GM12878 (cell line): ENCODE measurements around the gene TOM1L2. TPM values are rescaled to one million over a fixed set of nuclear protein-coding genes. Genes with fewer than 3 reads are reported as not detected.

Experiments
- ATAC-seq: fragments of 200-7000 bp; cut with Tn5 transposase; 3 replicates; pipeline ENCODE4 v1.9.1; 2020; ENCODE audit warnings: mild to moderate bottlenecking, moderate library complexity
- BruUV-seq: library from RNA; stranded (reverse); fragments of 400-500 nt; replicated peaks from 2 replicates; lab custom pipeline; 2021; lab: Mats Ljungman, UMichigan
- CTCF ChIA-PET: fragments of 300-600 bp; sonication (Branson Sonifier 250); formaldehyde crosslinking; extraction: SDS; loops from one replicate; lab custom pipeline; 2021; ENCODE audit warnings: inconsistent platforms; lab: Yijun Ruan, JAX
- POLR2A ChIA-PET: fragments of 350-600 bp; formaldehyde crosslinking; extraction: SDS; loops from one replicate; lab custom pipeline; 2021; ENCODE audit warnings: inconsistent platforms; lab: Charles Lee
- RAD21 ChIA-PET: fragments of 300-600 bp; sonication (Branson Sonifier 250); formaldehyde crosslinking; loops from one replicate; lab custom pipeline; 2023; ENCODE audit warnings: antibody characterized with exemption; ENCODE audit not compliant: unreplicated experiment; lab: Charles Lee
- SMC1A ChIA-PET: fragments of 300-600 bp; sonication (Branson Sonifier 250); formaldehyde crosslinking; loops from one replicate; lab custom pipeline; 2023; ENCODE audit not compliant: unreplicated experiment, uncharacterized antibody; lab: Charles Lee
- DNase-seq: peaks from one replicate; pipeline ENCODE4 v3.0.0-alpha.2; 2011; ENCODE audit warnings: low read depth, low spot score
- FAIRE-seq: peaks from 3 replicates; lab custom pipeline; 2011; peaks lifted over from hg19 to GRCh38; lab: Jason Lieb, UNC
- H2AFZ ChIP-seq: 2 replicates; pipeline ENCODE4 v1.6.0; 2011; ENCODE audit warnings: low read depth, low read length, control low read depth; ENCODE audit not compliant: control insufficient read depth
- H3K27ac ChIP-seq: 2 replicates; pipeline ENCODE4 v1.5.1; 2011; ENCODE audit warnings: control low read depth; ENCODE audit not compliant: control insufficient read depth, insufficient read depth
- H3K27me3 ChIP-seq, 2 experiments: replicated peaks in 1 of 2; 2 replicates each; pipeline versions ENCODE4 v1.6.0 to v1.6.1; 2011; ENCODE audit warnings: low read length in 1 of 2; ENCODE audit not compliant: control insufficient read depth in 2 of 2, insufficient read depth in 2 of 2
- H3K36me3 ChIP-seq, 2 experiments: 2 replicates each; pipeline ENCODE4 v1.5.1; 2011; ENCODE audit warnings: low read length in 1 of 2; ENCODE audit not compliant: control insufficient read depth in 2 of 2, insufficient read depth in 2 of 2
- H3K4me1 ChIP-seq: 2 replicates; pipeline ENCODE4 v1.6.1; 2011; ENCODE audit warnings: mild to moderate bottlenecking, low read length, moderate library complexity, mixed read lengths; ENCODE audit not compliant: control insufficient read depth, insufficient read depth
- H3K4me2 ChIP-seq: 2 replicates; pipeline ENCODE4 v1.6.0; 2011; ENCODE audit warnings: control low read depth; ENCODE audit not compliant: control insufficient read depth, insufficient read depth
- H3K4me3 ChIP-seq: fragments of 200-600 bp; sonication (generic); 2 replicates; pipeline ENCODE4 v1.5.1; 2016
- H3K79me2 ChIP-seq: 2 replicates; pipeline ENCODE4 v1.6.0; 2011; ENCODE audit warnings: low read length; ENCODE audit not compliant: control insufficient read depth, insufficient read depth
- H3K9ac ChIP-seq: 2 replicates; pipeline ENCODE4 v1.8.0; 2011; ENCODE audit warnings: low read length, control low read depth, mixed read lengths; ENCODE audit not compliant: control insufficient read depth, insufficient read depth
- H3K9me3 ChIP-seq: replicated peaks from 3 replicates; pipeline ENCODE4 v1.5.1; 2011; ENCODE audit warnings: mild to moderate bottlenecking, low read length; ENCODE audit not compliant: control insufficient read depth, insufficient read depth
- H4K20me1 ChIP-seq: 2 replicates; pipeline ENCODE4 v1.6.0; 2011; ENCODE audit not compliant: control insufficient read depth, insufficient read depth
- CHD1 ChIP-seq: IDR thresholded peaks from 2 replicates; pipeline ENCODE4 v1.6.1; 2012; ENCODE audit warnings: low read depth, low read length, improper control_type of control experiment
- CHD4 ChIP-seq: fragments of 200-600 bp; sonication (generic); IDR thresholded peaks from 2 replicates; pipeline ENCODE4 v1.6.1; 2016; ENCODE audit warnings: mild to moderate bottlenecking
- JUNB ChIP-seq: IDR thresholded peaks from 2 replicates; pipeline ENCODE4 v1.6.1; 2016; ENCODE audit warnings: antibody characterized with exemption, mild to moderate bottlenecking
- KLF5 ChIP-seq: fragments of 450-650 bp; IDR thresholded peaks from 2 replicates; pipeline ENCODE4 v1.6.1; 2014; ENCODE audit warnings: mild to moderate bottlenecking; ENCODE audit not compliant: partially characterized antibody
- NFXL1 ChIP-seq: fragments of 450-650 bp; IDR thresholded peaks from 2 replicates; pipeline ENCODE4 v1.6.1; 2017; ENCODE audit warnings: antibody characterized with exemption, mild to moderate bottlenecking, borderline replicate concordance
- NFYA ChIP-seq: IDR thresholded peaks from 2 replicates; pipeline ENCODE4 v1.6.1; 2011; ENCODE audit warnings: low read depth, mild to moderate bottlenecking, low read length, improper control_type of control experiment, borderline replicate concordance
- NR2F1 ChIP-seq: fragments of 450-650 bp; conservative IDR thresholded peaks from 2 replicates; pipeline ENCODE4 v1.6.1; 2017; ENCODE audit warnings: mild to moderate bottlenecking
- RFX5 ChIP-seq: IDR thresholded peaks from 2 replicates; pipeline ENCODE4 v1.6.1; 2011; ENCODE audit warnings: low read depth, low read length, improper control_type of control experiment
- SMAD1 ChIP-seq: fragments of 450-650 bp; IDR thresholded peaks from 2 replicates; pipeline ENCODE4 v1.6.1; 2018; ENCODE audit warnings: mild to moderate bottlenecking, low read depth; ENCODE audit not compliant: partially characterized antibody
- SMAD5 ChIP-seq: IDR thresholded peaks from 2 replicates; pipeline ENCODE4 v1.6.1; 2016; ENCODE audit warnings: antibody characterized with exemption, low read depth
- ZNF274 ChIP-seq: IDR thresholded peaks from one replicate; pipeline ENCODE4 v1.8.0; 2011; ENCODE audit not compliant: insufficient read length, insufficient read depth
- WGBS: methylation state at CpG from one replicate; pipeline ENCODE4 v1.1.6; 2016; ENCODE audit warnings: low lambda C conversion rate; ENCODE audit not compliant: insufficient replicate concordance, insufficient coverage; ENCODE audit errors: missing lambda C conversion rate; 5-methylcytosine and 5-hydroxymethylcytosine counted together
- in situ Hi-C: fragments of 300-500 bp; cut with MboI; formaldehyde crosslinking; loops from 9 replicates; pipeline ENCODE4 v1.14.3; 2018; ENCODE audit warnings: mixed read lengths
- intact Hi-C: fragments of 100-400 bp; cut with micrococcal nuclease; formaldehyde crosslinking; loops from one replicate; pipeline ENCODE4 v1.14.2; 2022; ENCODE audit not compliant: unreplicated experiment
- polyA plus RNA-seq, 11 experiments: library from polyadenylated mRNA; depleted of rRNA in 4 of 11; unstranded in 6 of 11; stranded (reverse) in 5 of 11; fragments of >200 nt; fragmentation: Nextera tagmentation in 4 of 11; fragmentation: Illumina TruSeq in 1 of 11; extraction: Ambion mirVana in 4 of 11; extraction: Trizol in 1 of 11; gene quantifications; 1 replicate in 1 of 11; 2 replicates in 10 of 11; pipeline versions ENCODE4 v1.2.1 to v1.2.3, GENCODE V29; 2011 to 2016; ENCODE audit warnings: inconsistent platforms in 2 of 11, missing spikeins in 2 of 11, low read depth in 1 of 11
- total RNA-seq, 4 experiments: library from RNA; depleted of rRNA in 3 of 4; stranded (reverse); fragments of >200 nt in 3 of 4; fragmentation: Illumina TruSeq in 1 of 4; extraction: Trizol in 1 of 4; gene quantifications; 2 replicates each; pipeline versions ENCODE4 v1.2.1 to v1.2.3, GENCODE V29; 2013 to 2021
- TF ChIP-seq, protein P1 (sequence below): fragments of 450-650 bp; IDR thresholded peaks from 2 replicates; pipeline ENCODE4 v1.6.1; 2016; ENCODE audit warnings: mild to moderate bottlenecking, moderate library complexity, borderline replicate concordance
- TF ChIP-seq, protein P2 (sequence below): fragments of 450-650 bp; IDR thresholded peaks from 2 replicates; pipeline ENCODE4 v1.6.1; 2017; ENCODE audit warnings: mild to moderate bottlenecking
- TF ChIP-seq, protein P3 (sequence below): fragments of 450-650 bp; IDR thresholded peaks from 2 replicates; pipeline ENCODE4 v1.6.1; 2016; ENCODE audit warnings: mild to moderate bottlenecking
- TF ChIP-seq, protein P4 (sequence below): IDR thresholded peaks from 2 replicates; pipeline ENCODE4 v1.6.1; 2012; ENCODE audit warnings: low read length, inconsistent platforms

The TOM1L2 gene
- total and polyA plus RNA-seq, 10 of the 15 experiments (the other 5 are each of a cell fraction or from before 2014, with no cell fraction given) = 0.19 to 19.2 (median 8.1) TPM

DNA sequence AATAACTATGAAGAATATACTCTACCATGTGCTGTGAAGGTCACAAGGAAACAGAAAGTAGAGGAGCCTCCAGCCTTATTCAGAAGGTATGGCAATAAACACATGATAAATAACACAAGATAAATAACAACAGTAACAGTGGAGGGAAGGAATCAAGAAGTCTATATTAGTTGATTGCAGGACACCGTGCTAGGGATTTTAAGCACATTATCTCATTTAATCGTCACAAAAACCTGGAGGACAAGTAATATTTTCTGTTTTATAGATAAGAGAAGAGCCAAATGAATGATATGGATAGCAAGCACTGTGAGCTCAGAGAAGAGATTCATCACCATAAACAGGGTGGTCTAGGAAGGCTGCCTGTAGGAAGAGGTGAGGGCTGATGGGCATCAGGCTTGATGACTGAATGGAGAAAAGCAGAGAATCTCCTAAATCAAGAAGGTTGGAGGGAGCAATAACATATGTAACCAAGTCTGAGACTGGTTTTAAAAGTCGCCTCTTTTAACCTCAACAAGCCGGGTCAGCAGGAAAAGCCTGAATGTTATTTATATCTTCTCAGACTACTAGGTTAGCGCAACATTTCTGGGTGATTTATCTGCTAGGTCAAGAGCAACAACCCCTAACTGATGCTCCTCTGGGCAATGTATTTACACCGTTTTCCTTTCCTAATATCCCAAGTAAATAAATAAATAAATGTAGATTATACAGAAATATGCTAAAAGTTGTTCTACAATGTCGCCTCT, 8.3 kb downstream of the TOM1L2 start (continued):
- no peak for TF ChIP-seq NFXL1
- no peak for TF ChIP-seq SMAD1
- TF ChIP-seq, protein P1, sequence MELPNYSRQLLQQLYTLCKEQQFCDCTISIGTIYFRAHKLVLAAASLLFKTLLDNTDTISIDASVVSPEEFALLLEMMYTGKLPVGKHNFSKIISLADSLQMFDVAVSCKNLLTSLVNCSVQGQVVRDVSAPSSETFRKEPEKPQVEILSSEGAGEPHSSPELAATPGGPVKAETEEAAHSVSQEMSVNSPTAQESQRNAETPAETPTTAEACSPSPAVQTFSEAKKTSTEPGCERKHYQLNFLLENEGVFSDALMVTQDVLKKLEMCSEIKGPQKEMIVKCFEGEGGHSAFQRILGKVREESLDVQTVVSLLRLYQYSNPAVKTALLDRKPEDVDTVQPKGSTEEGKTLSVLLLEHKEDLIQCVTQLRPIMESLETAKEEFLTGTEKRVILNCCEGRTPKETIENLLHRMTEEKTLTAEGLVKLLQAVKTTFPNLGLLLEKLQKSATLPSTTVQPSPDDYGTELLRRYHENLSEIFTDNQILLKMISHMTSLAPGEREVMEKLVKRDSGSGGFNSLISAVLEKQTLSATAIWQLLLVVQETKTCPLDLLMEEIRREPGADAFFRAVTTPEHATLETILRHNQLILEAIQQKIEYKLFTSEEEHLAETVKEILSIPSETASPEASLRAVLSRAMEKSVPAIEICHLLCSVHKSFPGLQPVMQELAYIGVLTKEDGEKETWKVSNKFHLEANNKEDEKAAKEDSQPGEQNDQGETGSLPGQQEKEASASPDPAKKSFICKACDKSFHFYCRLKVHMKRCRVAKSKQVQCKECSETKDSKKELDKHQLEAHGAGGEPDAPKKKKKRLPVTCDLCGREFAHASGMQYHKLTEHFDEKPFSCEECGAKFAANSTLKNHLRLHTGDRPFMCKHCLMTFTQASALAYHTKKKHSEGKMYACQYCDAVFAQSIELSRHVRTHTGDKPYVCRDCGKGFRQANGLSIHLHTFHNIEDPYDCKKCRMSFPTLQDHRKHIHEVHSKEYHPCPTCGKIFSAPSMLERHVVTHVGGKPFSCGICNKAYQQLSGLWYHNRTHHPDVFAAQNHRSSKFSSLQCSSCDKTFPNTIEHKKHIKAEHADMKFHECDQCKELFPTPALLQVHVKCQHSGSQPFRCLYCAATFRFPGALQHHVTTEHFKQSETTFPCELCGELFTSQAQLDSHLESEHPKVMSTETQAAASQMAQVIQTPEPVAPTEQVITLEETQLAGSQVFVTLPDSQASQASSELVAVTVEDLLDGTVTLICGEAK = no peak
- no peak for TF ChIP-seq CHD4
- TF ChIP-seq RFX5 = no peak

DNA sequence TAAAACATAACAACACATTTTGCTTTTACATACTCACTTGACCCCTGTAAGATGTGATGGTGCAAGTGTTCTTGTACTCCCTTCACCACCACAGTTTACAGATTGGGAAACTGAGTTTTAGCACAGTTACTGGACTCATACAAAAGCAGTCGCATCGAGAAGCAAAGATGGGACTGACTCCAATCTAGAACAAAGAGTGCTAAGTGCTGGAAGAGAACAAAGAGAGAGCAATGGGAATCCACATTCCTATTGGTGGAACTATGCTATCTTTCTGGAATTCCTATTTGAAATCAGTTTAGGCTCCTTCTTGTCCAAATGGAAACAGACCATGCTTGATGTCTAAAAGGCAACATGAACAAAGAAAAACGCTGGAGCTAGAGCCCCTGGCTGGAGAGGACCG, 9.1 kb downstream of the TOM1L2 start:
- ChIA-PET CTCF (no interaction called here), SMC1A (no interaction called here), POLR2A (no interaction called here), RAD21 (interaction anchor here (1.2 kb wide), 1 partner anchor 9 kb away, joined by 5 read pairs; the partner anchor contains the start of genes DRC3 and TOM1L2)
- intact Hi-C loops (no loop called here), in situ Hi-C loops (no loop called here)
- Histone ChIP-seq H3K4me3 (no peak overlapping the region), H3K4me2 (no peak overlapping the region), H4K20me1 (no peaks in the 10 kb centered on the region), H3K27ac (no peak overlapping the region), H3K79me2 (no peaks in the 10 kb centered on the region; the same call in 1 of the 2 replicates), H3K9ac (no peak overlapping the region), H2AFZ (no peak overlapping the region), H3K4me1 (peaks cover 24% of the 10 kb centered on the region), H3K27me3 (no peaks in the 10 kb centered on the region), H3K36me3 (no peaks in the 10 kb centered on the region), H3K9me3 (no peaks in the 10 kb centered on the region)
- no peak for ATAC-seq
- no peak for DNase-seq
- 87% methylated on average over 4 of the region's 4 CpGs for WGBS
- no TSS peak for BruUV-seq
- FAIRE-seq = no peak
- no peak for TF ChIP-seq NR2F1
- TF ChIP-seq JUNB = no peak
- TF ChIP-seq CHD1 = no peak
- TF ChIP-seq, protein P2, sequence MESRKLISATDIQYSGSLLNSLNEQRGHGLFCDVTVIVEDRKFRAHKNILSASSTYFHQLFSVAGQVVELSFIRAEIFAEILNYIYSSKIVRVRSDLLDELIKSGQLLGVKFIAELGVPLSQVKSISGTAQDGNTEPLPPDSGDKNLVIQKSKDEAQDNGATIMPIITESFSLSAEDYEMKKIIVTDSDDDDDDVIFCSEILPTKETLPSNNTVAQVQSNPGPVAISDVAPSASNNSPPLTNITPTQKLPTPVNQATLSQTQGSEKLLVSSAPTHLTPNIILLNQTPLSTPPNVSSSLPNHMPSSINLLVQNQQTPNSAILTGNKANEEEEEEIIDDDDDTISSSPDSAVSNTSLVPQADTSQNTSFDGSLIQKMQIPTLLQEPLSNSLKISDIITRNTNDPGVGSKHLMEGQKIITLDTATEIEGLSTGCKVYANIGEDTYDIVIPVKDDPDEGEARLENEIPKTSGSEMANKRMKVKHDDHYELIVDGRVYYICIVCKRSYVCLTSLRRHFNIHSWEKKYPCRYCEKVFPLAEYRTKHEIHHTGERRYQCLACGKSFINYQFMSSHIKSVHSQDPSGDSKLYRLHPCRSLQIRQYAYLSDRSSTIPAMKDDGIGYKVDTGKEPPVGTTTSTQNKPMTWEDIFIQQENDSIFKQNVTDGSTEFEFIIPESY = no peak
- no peak for TF ChIP-seq NFYA
- no peak for TF ChIP-seq KLF5
- TF ChIP-seq, protein P3, sequence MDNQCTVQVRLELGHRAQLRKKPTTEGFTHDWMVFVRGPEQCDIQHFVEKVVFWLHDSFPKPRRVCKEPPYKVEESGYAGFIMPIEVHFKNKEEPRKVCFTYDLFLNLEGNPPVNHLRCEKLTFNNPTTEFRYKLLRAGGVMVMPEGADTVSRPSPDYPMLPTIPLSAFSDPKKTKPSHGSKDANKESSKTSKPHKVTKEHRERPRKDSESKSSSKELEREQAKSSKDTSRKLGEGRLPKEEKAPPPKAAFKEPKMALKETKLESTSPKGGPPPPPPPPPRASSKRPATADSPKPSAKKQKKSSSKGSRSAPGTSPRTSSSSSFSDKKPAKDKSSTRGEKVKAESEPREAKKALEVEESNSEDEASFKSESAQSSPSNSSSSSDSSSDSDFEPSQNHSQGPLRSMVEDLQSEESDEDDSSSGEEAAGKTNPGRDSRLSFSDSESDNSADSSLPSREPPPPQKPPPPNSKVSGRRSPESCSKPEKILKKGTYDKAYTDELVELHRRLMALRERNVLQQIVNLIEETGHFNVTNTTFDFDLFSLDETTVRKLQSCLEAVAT = no peak
- TF ChIP-seq, protein P4, sequence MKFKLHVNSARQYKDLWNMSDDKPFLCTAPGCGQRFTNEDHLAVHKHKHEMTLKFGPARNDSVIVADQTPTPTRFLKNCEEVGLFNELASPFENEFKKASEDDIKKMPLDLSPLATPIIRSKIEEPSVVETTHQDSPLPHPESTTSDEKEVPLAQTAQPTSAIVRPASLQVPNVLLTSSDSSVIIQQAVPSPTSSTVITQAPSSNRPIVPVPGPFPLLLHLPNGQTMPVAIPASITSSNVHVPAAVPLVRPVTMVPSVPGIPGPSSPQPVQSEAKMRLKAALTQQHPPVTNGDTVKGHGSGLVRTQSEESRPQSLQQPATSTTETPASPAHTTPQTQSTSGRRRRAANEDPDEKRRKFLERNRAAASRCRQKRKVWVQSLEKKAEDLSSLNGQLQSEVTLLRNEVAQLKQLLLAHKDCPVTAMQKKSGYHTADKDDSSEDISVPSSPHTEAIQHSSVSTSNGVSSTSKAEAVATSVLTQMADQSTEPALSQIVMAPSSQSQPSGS = no peak
- no peak for TF ChIP-seq ZNF274
- no peak for TF ChIP-seq SMAD5
